Right renal pelvis (tissue), 4 donors: Measurements from ENCODE around the gene SLC2A4RG. TPM values are rescaled to one million over a fixed set of nuclear protein-coding genes. Genes with fewer than 3 reads are reported as not detected.
A peak's percentile ranks its signal among the peaks of the same experiment; 100 is the strongest.

Experiments used
- DNase-seq, 4 donors: peaks; one replicate each; pipeline ENCODE4 v3.0.0-alpha.2; 2013; ENCODE audit warnings: low read depth in 4 of 4, low spot score in 3 of 4, missing footprints in 1 of 4
- polyA plus RNA-seq, 4 donors: library from polyadenylated mRNA; unstranded; fragments of 120-200 nt; gene quantifications; one replicate each; pipeline ENCODE4 v1.2.1, GENCODE V29; 2013; ENCODE audit not compliant: insufficient read length in 4 of 4

Gene SLC2A4RG
- polyA plus RNA-seq = 100 to 1,000 TPM in 1 of 4 donors, 10 to 100 TPM in 3; 75.7 to 142 (median 80.1) TPM

GRCh38 chr20:63739130-63740069, at the start of gene SLC2A4RG:
Gene SLC2A4RG (plus strand): TSS chr20:63739776. CDS start chr20:63739913, 137 bp downstream.
- DNase-seq = peak; percentile 51 to 76 (median 72)

GRCh38 chr20:63690003-63690897, 49.3 kb upstream of the SLC2A4RG start:
- DNase-seq = no peak

GRCh38 chr20:63690898-63691710, 48.5 kb upstream of the SLC2A4RG start:
- DNase-seq = no peak

GRCh38 chr20:63691711-63692435, 47.7 kb upstream of the SLC2A4RG start:
- DNase-seq = no peak

- DNase-seq = no peak
These were observed 47.0 kb upstream of the SLC2A4RG start for GRCh38 chr20:63692436-63693082.

- no peak for DNase-seq
These were observed 46.4 kb upstream of the SLC2A4RG start for GRCh38 chr20:63693083-63693732.

- DNase-seq = no peak
These were observed 45.6 kb upstream of the SLC2A4RG start for GRCh38 chr20:63693733-63694583.

GRCh38 chr20:63694584-63695423, 44.8 kb upstream of the SLC2A4RG start:
- no peak for DNase-seq

- no peak for DNase-seq
These were observed 43.9 kb upstream of the SLC2A4RG start for GRCh38 chr20:63695424-63696305.

- DNase-seq = peak in 1 of 4 donors; percentile 30
These were observed 43.3 kb upstream of the SLC2A4RG start for GRCh38 chr20:63696306-63696627.

- no peak for DNase-seq
These were observed 42.8 kb upstream of the SLC2A4RG start, which contains the start of gene TNFRSF6B for GRCh38 chr20:63696628-63697356. Gene TNFRSF6B (plus strand): TSS chr20:63696652. CDS start chr20:63696768, 116 bp downstream.

GRCh38 chr20:63697357-63697867, 42.2 kb upstream of the SLC2A4RG start:
- DNase-seq = no peak

- DNase-seq = no peak
These were observed 41.6 kb upstream of the SLC2A4RG start for GRCh38 chr20:63697868-63698545.

- no peak for DNase-seq
These were observed 40.7 kb upstream of the SLC2A4RG start for GRCh38 chr20:63698739-63699465.
